OCI-LY1 (cell line): ENCODE measurements around the gene ZBTB7C.

ENCODE experiments used
- CTCF ChIP-seq: fragments of 200-600 bp; sonication (generic), shearing (Covaris generic); IDR thresholded peaks from 2 replicates; pipeline ENCODE4 v1.5.1; 2017; ENCODE audit warnings: mild to moderate bottlenecking, antibody characterized with exemption, low read length, moderate library complexity, mixed read lengths
- EZH2 ChIP-seq: fragments of 200-600 bp; sonication (generic), shearing (Covaris generic); IDR thresholded peaks from 2 replicates; pipeline ENCODE4 v1.8.0; 2017; ENCODE audit warnings: borderline replicate concordance, mixed run types, mild to moderate bottlenecking, antibody characterized with exemption, low read length, moderate library complexity, mixed read lengths

- TF ChIP-seq CTCF = no peak
- TF ChIP-seq EZH2 = no peak
Measured at GRCh38 chr18:48394176-48394575, 15.0 kb downstream of the ZBTB7C start.
